GM20431 (cell line): ENCODE data around the gene CSF1.
"Not testable (repeated sequence)": the region's sequence is repeated elsewhere in the genome, so short reads cannot be mapped to it uniquely, and the experiment has no call there.

Experiments used
- in situ Hi-C: fragments of 300-500 bp; cut with MseI, MboI; formaldehyde crosslinking; loops from one replicate; pipeline ENCODE4 v1.15.0; 2020; ENCODE audit warnings: low sequenced_read_pairs; ENCODE audit not compliant: unreplicated experiment

The CSF1 gene

GRCh38 chr1:109932679-109933078, 22.0 kb downstream of the CSF1 start:
- in situ Hi-C loops: no loop called here

GRCh38 chr1:109933856-109934711, 23.4 kb downstream of the CSF1 start:
- in situ Hi-C loops: no loop called here

GRCh38 chr1:109935451-109935900, 24.8 kb downstream of the CSF1 start:
- in situ Hi-C loops: no loop called here

- in situ Hi-C loops: no loop called here
Measured at GRCh38 chr1:109937738-109938137, 27.1 kb downstream of the CSF1 start.

GRCh38 chr1:109938556-109938955, 27.9 kb downstream of the CSF1 start:
- in situ Hi-C loops: no loop called here

GRCh38 chr1:109942434-109942833, 31.8 kb downstream of the CSF1 start:
- in situ Hi-C loops: no loop called here

- in situ Hi-C loops: no loop called here
Measured at GRCh38 chr1:109944541-109944940, 33.9 kb downstream of the CSF1 start.

- in situ Hi-C loops: no loop called here
Measured at GRCh38 chr1:109946511-109946910, 35.9 kb downstream of the CSF1 start.

- in situ Hi-C loops: no loop called here
Measured at GRCh38 chr1:109947582-109948284, 37.1 kb downstream of the CSF1 start.

GRCh38 chr1:109948285-109948630, 37.6 kb downstream of the CSF1 start:
- in situ Hi-C loops: no loop called here

- in situ Hi-C loops: no loop called here
Measured at GRCh38 chr1:109950038-109950437, 39.4 kb downstream of the CSF1 start.

- in situ Hi-C loops: no loop called here
Measured at GRCh38 chr1:109950509-109950908, 39.9 kb downstream of the CSF1 start.

- in situ Hi-C loops: not testable (repeated sequence)
Measured at GRCh38 chr1:109951501-109951900, 40.9 kb downstream of the CSF1 start.

GRCh38 chr1:109954041-109954512, 43.4 kb downstream of the CSF1 start:
- in situ Hi-C loops: no loop called here

GRCh38 chr1:109959632-109959973, 49.0 kb downstream of the CSF1 start:
- in situ Hi-C loops: no loop called here

GRCh38 chr1:109959974-109960744, 49.5 kb downstream of the CSF1 start:
- in situ Hi-C loops: no loop called here

GRCh38 chr1:109960745-109961094, 50.1 kb downstream of the CSF1 start:
- in situ Hi-C loops: no loop called here

- in situ Hi-C loops: no loop called here
Measured at GRCh38 chr1:109963864-109964263, 53.2 kb downstream of the CSF1 start.

- in situ Hi-C loops: no loop called here
Measured at GRCh38 chr1:109969146-109969829, 58.6 kb downstream of the CSF1 start.

- in situ Hi-C loops: no loop called here
Measured at GRCh38 chr1:109969907-109970306, 59.3 kb downstream of the CSF1 start.
